Measurements from ENCODE around the gene FOSL1. TPM values are rescaled to one million over a fixed set of nuclear protein-coding genes. Genes with fewer than 3 reads are reported as not detected.

The FOSL1 gene
- total RNA-seq: 1 to 10 TPM; 4.9 to 6.8 TPM

DNA sequence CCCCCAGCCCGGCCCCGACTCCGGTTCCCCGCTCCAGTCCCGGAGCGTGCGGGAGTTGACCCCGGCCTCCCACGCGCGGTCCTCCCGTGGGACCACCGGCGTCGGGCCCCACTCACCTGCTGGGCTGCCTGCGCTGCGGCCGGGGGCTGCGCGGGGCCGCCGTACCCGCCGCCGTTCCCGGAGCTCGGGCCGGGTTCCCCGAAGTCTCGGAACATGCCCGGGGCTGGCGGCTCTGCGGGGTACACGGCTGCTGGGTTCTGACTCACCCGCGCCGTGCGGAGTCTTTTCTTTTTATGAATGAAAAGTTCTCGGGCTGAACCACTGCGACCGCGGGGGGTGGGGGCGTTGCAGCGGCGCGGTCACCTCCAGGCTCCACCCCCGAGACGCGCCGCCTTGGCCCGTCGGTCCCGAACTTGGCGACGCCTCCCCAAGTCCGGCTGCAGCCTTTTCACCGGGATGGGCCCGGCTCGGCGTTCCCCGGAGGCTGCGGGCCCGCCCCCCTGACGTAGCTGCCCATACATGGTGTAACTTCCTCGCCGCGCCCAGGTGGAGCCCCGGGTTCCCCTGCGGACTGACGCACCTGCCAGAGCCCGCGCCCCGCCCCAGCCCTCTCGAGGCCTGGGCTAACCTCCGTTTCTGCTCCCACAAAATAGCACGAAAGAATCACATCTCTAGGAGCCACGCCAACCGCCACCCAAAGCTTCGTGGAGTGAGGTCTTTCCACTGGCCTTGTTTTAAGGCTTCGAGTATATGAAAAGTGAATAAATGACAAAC lies at the start of gene FOSL1:
Gene FOSL1, minus strand, starts transcription at position 264 of the 774 bp plus-strand sequence. Its CDS starts 49 bp downstream, at position 215.
- Histone ChIP-seq H3K27me3 (no peaks in the 10 kb centered on the region), H3K27ac (peak within 1 kb of the TSS; percentile 62 to 72), H3K36me3 (no peaks in the 10 kb centered on the region), H3K4me1 (peaks cover 0 to 14% of the 10 kb centered on the region in 2 donors), H3K4me3 (peak within 1 kb of the TSS; percentile 53 to 59), H3K9me3 (no peaks in the 10 kb centered on the region)
- TF ChIP-seq, protein P1, sequence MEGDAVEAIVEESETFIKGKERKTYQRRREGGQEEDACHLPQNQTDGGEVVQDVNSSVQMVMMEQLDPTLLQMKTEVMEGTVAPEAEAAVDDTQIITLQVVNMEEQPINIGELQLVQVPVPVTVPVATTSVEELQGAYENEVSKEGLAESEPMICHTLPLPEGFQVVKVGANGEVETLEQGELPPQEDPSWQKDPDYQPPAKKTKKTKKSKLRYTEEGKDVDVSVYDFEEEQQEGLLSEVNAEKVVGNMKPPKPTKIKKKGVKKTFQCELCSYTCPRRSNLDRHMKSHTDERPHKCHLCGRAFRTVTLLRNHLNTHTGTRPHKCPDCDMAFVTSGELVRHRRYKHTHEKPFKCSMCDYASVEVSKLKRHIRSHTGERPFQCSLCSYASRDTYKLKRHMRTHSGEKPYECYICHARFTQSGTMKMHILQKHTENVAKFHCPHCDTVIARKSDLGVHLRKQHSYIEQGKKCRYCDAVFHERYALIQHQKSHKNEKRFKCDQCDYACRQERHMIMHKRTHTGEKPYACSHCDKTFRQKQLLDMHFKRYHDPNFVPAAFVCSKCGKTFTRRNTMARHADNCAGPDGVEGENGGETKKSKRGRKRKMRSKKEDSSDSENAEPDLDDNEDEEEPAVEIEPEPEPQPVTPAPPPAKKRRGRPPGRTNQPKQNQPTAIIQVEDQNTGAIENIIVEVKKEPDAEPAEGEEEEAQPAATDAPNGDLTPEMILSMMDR (IDR thresholded peaks at IDR 0.05): no peak
- DNase-seq (ENCODE audit: low spot score): peak; percentile 94

DNA sequence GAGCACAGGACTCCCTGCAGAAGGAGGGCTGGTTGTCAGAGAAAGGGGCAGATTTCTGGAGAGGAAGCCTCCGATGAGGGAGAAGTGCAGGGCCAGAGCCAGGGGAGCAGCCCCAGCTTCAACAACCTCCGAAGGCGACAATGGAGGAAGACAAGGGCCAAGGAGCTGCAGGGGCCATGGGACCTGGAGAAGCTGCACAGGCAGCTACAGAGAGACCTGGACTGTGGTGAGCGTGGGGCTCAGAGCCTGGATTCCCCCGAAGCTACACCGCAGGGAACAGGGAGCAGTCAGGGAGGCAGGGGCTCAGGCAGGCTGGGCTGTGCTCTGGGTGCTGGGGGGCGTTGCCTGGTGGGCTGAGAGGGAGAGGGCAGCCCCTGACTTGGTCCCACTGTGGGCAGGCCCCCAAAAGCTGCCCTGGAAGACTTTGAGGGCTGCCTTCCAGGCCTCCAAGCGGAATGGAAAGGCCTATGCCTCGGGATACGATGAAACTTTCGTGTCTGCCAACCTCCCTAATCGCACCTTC lies 47.5 kb upstream of the FOSL1 start:
- TF ChIP-seq, protein P1 (IDR thresholded peaks at IDR 0.05): no peak
- Histone ChIP-seq H3K9me3 (no peaks in the 10 kb centered on the region), H3K4me1 (no peaks in the 10 kb centered on the region), H3K36me3 (no peaks in the 10 kb centered on the region), H3K4me3 (no peak overlapping the region), H3K27ac (no peak overlapping the region), H3K27me3 (no peaks in the 10 kb centered on the region)
- no peak for DNase-seq (ENCODE audit: low spot score)

DNA sequence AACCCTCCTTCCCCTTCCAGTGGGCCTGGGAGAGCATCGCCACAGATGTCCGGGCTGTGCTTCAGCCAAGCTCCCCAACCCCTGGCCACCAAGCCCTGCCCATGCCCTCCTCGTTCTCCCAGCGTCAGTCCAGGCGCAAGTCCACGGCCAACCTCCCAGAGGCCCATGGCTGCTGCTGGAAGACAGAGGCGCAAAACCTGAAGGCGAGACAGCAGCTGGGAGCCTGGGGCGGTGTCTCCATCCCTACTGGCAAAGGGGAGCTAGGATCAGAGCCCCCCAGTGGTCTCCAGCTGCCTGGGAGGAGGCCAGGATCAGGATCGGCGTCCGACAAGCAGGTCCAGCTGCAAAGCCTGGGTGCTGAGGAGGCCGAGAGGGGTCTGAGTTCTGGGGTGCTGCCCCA lies 46.9 kb upstream of the FOSL1 start:
- TF ChIP-seq, protein P1 (IDR thresholded peaks at IDR 0.05): no peak
- Histone ChIP-seq H3K36me3 (no peaks in the 10 kb centered on the region), H3K27ac (no peak overlapping the region), H3K4me3 (no peak overlapping the region), H3K4me1 (no peaks in the 10 kb centered on the region), H3K27me3 (no peaks in the 10 kb centered on the region), H3K9me3 (no peaks in the 10 kb centered on the region)
- DNase-seq (ENCODE audit: low spot score): no peak

DNA sequence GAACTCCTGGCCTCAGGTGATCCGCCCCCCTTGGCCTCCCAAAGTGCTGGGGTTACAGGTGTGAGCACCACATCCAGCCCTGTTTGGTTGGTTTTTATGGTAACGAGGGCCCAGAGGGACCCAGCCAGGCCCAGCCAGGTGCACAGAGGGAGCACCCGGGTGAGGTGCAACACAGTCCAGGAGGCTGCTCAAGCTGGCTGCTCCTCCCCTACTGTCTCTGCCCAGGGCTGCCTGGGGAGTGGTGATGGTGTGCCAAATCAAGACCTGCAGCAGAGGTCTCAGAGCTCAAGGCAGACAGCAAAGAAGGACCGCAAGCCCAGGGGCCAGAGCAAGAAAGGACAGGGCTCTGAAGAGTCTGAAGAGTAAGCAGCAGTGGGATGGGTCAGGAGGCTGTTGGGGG lies 46.5 kb upstream of the FOSL1 start:
- Histone ChIP-seq H3K4me3 (no peak overlapping the region), H3K36me3 (no peaks in the 10 kb centered on the region), H3K27ac (no peak overlapping the region), H3K27me3 (no peaks in the 10 kb centered on the region), H3K4me1 (no peaks in the 10 kb centered on the region), H3K9me3 (no peaks in the 10 kb centered on the region)
- DNase-seq (ENCODE audit: low spot score): no peak
- TF ChIP-seq, protein P1 (IDR thresholded peaks at IDR 0.05): no peak

DNA sequence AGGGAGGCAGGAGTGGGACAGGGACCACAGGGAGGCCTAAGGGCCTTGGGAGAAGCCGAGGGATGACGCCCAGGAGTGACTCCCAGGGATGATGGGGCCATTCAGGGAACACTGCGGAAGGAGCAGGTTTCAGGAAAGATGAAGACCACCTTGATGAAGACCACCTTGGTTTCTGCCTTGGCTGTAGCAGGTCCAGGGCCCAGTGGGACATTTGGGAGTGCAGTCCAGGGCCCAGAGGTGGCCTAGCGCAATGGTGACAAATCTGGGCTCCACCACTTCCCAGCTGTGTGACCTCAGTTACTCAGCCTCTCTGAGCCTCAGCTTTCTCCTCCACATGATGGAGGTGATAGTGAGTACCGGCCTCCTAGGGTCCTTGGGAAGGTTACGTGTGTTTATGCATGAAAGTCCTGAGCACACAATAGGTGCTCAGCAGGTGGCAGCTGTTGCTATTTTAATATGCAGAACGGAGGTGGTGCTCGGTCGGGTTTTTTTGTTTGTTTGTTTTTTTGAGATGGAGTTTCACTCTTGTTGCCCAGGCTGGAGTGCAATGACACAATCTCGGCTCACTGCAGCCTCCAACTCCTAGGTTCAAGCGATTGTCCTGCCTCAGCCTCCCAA lies 45.9 kb upstream of the FOSL1 start:
- no peaks in the 10 kb centered on the region for H3K9me3 ChIP-seq
- no peaks in the 10 kb centered on the region for H3K36me3 ChIP-seq
- TF ChIP-seq, protein P1 (IDR thresholded peaks at IDR 0.05): no peak
- H3K27ac ChIP-seq: no peak overlapping the region
- H3K4me1 ChIP-seq: no peaks in the 10 kb centered on the region
- no peaks in the 10 kb centered on the region for H3K27me3 ChIP-seq
- H3K4me3 ChIP-seq: no peak overlapping the region
- DNase-seq (ENCODE audit: low spot score): no peak
